Stimulated activated CD4-positive, alpha-beta T cell treated with anti-CD3 and anti-CD28 coated beads, Interleukin-1b, Interleukin-23, amount 100 ng/mL, for 48 hours (primary cell): ENCODE measurements around the gene SP8.
"Not testable (repeated sequence)": the region's sequence is repeated elsewhere in the genome, so short reads cannot be mapped to it uniquely, and the experiment has no call there.

Source experiments
- DNase-seq: peaks from one replicate; pipeline ENCODE4 v3.0.0-alpha.2; 2020

SP8 gene

GRCh38 chr7:20786779-20787659 is at the start of gene SP8:
TSS of gene SP8 (minus strand) at chr7:20786886. CDS start at chr7:20786798, 88 bp downstream.
- DNase-seq, result no peak

GRCh38 chr7:20836424-20836823 is 49.7 kb upstream of the SP8 start:
- DNase-seq, result not testable (repeated sequence)

GRCh38 chr7:20835111-20835750 is 48.5 kb upstream of the SP8 start:
- DNase-seq, result no peak

GRCh38 chr7:20834656-20835055 is 48.0 kb upstream of the SP8 start:
- DNase-seq, result no peak

DNA sequence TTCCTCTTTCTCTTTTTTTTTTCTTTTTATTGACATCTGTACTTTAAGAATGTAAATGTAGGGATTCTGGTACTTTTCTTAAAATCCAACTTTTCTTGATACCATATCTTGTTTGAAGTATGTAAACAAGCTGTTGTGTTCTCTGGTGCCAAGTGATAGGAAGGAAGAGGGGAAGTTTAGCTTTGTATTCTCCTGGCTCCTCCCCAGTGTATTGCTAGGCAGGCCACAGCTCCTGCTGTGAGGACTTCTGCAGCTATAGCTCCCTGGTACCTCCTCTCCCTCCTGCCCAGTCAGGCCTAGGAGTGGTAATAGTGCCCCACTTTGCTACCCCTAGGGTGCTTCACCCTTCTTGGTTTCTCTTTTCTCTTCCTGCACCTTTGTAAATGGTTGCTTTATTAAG is 45.3 kb upstream of the SP8 start:
- no peak for DNase-seq

- no peak for DNase-seq
These were observed 44.8 kb upstream of the SP8 start for GRCh38 chr7:20831451-20831850.

GRCh38 chr7:20828947-20829346 is 42.3 kb upstream of the SP8 start:
- no peak for DNase-seq

GRCh38 chr7:20827172-20827571 is 40.5 kb upstream of the SP8 start:
- DNase-seq, result no peak

DNA sequence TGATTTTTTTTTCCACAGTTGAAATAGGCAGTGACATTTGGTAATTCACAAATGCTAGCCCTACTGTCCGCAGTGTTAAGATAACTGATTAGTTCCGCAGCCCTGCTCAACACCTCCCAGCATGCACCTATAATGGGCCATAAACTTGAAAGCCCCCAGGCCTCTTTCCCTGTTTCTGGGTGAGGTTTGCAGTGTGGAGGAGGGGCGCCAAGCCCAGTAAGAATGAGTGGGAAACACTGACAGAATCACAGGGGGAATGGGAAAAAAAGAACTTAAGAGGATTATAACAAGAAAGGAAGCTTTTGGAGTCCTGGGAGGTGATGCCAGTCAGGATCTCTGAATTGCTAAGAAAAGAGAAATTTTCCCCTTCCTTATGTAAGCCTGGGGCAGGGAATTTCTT is 39.6 kb upstream of the SP8 start:
- no peak for DNase-seq

DNA sequence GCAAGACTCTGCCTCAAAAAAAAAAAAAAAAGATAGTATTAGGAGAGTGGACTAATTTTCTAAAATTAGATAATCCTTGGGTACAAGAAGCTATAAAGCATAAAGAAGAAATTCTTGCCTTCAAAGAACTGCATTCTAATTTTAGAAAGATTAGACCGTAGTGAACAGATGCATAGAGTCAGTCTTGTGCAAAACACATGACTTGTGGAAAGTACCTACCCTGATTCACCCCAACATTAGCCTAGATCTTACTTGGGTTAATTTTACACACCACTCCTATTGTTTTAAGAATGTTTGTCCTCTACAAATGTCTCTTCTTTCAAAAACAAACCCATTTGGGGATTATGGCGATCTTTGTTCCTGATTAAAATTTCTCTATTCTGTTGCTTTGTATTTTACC is 38.9 kb upstream of the SP8 start:
- DNase-seq, result no peak

- DNase-seq, result not testable (repeated sequence)
These were observed 34.7 kb upstream of the SP8 start for GRCh38 chr7:20821390-20821789.

GRCh38 chr7:20816372-20816959 is 29.8 kb upstream of the SP8 start:
- DNase-seq, result no peak

GRCh38 chr7:20804345-20804744 is 17.7 kb upstream of the SP8 start:
- DNase-seq, result no peak

- no peak for DNase-seq
These were observed 13.1 kb upstream of the SP8 start for GRCh38 chr7:20799566-20800366.

DNA sequence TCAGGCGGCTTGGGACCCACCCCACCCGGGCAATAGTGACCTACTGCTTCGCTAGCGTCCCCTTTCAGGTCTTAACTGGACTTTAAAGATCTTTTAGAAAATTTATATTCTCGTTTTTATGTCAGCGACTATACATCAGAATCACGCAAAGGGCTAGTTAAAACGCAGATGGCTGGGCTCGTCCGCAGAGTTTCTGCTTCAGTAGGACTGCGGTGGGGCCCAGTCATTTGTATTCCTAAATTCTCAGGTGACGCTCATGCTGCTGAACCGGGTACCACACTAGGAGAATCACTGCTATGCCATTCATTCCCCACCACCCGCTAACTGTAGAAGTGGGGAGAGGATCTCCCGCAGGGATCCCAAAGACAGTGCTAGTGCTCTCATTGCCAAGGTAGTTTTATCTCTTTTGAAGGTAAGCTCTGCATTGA is 12.0 kb upstream of the SP8 start:
- no peak for DNase-seq

- DNase-seq, result no peak
These were observed 11.5 kb upstream of the SP8 start for GRCh38 chr7:20798081-20798693.

GRCh38 chr7:20797462-20798080 is 10.9 kb upstream of the SP8 start:
- DNase-seq, result no peak

- no peak for DNase-seq
These were observed 10.4 kb upstream of the SP8 start for GRCh38 chr7:20797042-20797461.

DNA sequence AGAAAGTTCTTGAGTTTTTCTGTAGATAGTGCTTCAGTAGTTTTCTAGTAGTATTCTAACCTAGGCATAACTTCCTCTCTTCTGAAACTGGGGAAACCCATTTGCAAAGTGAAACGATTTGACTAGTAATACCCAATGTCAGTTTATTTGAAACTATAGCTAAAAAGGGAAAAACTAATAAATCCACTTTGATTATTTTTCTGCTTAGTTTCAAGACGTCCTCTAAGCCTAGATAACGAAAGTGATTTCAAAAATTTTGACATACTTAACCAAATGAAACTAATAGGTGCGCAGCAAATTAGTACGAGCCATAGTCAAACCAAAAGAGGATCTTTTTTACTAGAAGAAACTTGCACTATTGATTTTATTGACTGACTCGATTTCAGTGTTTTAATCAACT is 9.8 kb upstream of the SP8 start:
- DNase-seq, result no peak

DNA sequence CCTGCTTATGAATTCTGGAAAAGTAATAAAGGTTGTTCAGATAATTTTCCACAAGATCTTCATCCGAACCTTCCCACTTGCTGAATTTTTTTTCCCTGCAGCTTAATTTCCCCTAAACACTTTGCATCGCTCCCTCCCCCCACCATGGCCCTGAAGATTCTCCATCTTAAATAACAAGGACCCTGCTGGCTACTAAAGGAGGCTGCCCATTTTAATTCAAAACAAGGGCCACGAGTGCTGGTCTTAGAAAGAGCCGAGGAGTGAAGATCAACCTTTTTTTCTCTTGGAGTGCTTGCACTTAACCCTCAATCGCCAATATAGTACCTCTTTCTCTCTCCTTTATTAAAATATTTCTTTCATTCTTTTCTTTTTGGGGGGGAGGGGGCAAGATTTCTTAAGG is 9.2 kb upstream of the SP8 start:
- DNase-seq, result no peak

GRCh38 chr7:20795361-20795760 is 8.7 kb upstream of the SP8 start:
- DNase-seq, result no peak

DNA sequence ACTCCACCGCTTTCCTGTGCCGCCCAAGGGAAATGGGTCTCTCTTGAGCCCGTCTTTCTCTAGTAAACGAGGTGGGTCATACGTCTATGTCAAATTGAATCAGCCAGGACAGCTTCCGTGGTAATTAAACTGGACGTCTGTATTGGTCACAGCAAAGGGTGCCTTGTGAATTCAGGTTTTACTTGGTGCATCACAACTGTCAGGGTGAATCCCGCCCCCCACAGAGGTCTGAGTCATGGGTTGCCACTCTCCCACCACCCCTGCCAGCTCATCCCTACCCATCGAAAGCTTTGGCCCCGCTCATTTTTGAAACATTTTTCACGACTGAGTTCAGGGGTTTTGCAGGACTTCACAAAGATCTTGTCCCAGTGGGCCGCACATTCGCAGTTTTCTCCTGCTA is 8.0 kb upstream of the SP8 start:
- no peak for DNase-seq
